GM12878 (cell line): ENCODE measurements around the gene MAML2. TPM values are rescaled to one million over a fixed set of nuclear protein-coding genes. Genes with fewer than 3 reads are reported as not detected.

Source experiments
- ATAC-seq: fragments of 200-7000 bp; cut with Tn5 transposase; 3 replicates; pipeline ENCODE4 v1.9.1; 2020; ENCODE audit warnings: mild to moderate bottlenecking, moderate library complexity
- BruUV-seq: library from RNA; stranded (reverse); fragments of 400-500 nt; replicated peaks from 2 replicates; lab custom pipeline; 2021; lab: Mats Ljungman, UMichigan
- CTCF ChIA-PET: fragments of 300-600 bp; sonication (Branson Sonifier 250); formaldehyde crosslinking; extraction: SDS; loops from one replicate; lab custom pipeline; 2021; ENCODE audit warnings: inconsistent platforms; lab: Yijun Ruan, JAX
- POLR2A ChIA-PET: fragments of 350-600 bp; formaldehyde crosslinking; extraction: SDS; loops from one replicate; lab custom pipeline; 2021; ENCODE audit warnings: inconsistent platforms; lab: Charles Lee
- RAD21 ChIA-PET: fragments of 300-600 bp; sonication (Branson Sonifier 250); formaldehyde crosslinking; loops from one replicate; lab custom pipeline; 2023; ENCODE audit warnings: antibody characterized with exemption; ENCODE audit not compliant: unreplicated experiment; lab: Charles Lee
- SMC1A ChIA-PET: fragments of 300-600 bp; sonication (Branson Sonifier 250); formaldehyde crosslinking; loops from one replicate; lab custom pipeline; 2023; ENCODE audit not compliant: unreplicated experiment, uncharacterized antibody; lab: Charles Lee
- DNase-seq: peaks from one replicate; pipeline ENCODE4 v3.0.0-alpha.2; 2011; ENCODE audit warnings: low read depth, low spot score
- FAIRE-seq: peaks from 3 replicates; lab custom pipeline; 2011; peaks lifted over from hg19 to GRCh38; lab: Jason Lieb, UNC
- H2AFZ ChIP-seq: 2 replicates; pipeline ENCODE4 v1.6.0; 2011; ENCODE audit warnings: low read depth, low read length, control low read depth; ENCODE audit not compliant: control insufficient read depth
- H3K27ac ChIP-seq: 2 replicates; pipeline ENCODE4 v1.5.1; 2011; ENCODE audit warnings: control low read depth; ENCODE audit not compliant: control insufficient read depth, insufficient read depth
- H3K27me3 ChIP-seq, 2 experiments: replicated peaks in 1 of 2; 2 replicates each; pipeline versions ENCODE4 v1.6.0 to v1.6.1; 2011; ENCODE audit warnings: low read length in 1 of 2; ENCODE audit not compliant: control insufficient read depth in 2 of 2, insufficient read depth in 2 of 2
- H3K36me3 ChIP-seq, 2 experiments: 2 replicates each; pipeline ENCODE4 v1.5.1; 2011; ENCODE audit warnings: low read length in 1 of 2; ENCODE audit not compliant: control insufficient read depth in 2 of 2, insufficient read depth in 2 of 2
- H3K4me1 ChIP-seq: 2 replicates; pipeline ENCODE4 v1.6.1; 2011; ENCODE audit warnings: mild to moderate bottlenecking, low read length, moderate library complexity, mixed read lengths; ENCODE audit not compliant: control insufficient read depth, insufficient read depth
- H3K4me2 ChIP-seq: 2 replicates; pipeline ENCODE4 v1.6.0; 2011; ENCODE audit warnings: control low read depth; ENCODE audit not compliant: control insufficient read depth, insufficient read depth
- H3K4me3 ChIP-seq: fragments of 200-600 bp; sonication (generic); 2 replicates; pipeline ENCODE4 v1.5.1; 2016
- H3K79me2 ChIP-seq: 2 replicates; pipeline ENCODE4 v1.6.0; 2011; ENCODE audit warnings: low read length; ENCODE audit not compliant: control insufficient read depth, insufficient read depth
- H3K9ac ChIP-seq: 2 replicates; pipeline ENCODE4 v1.8.0; 2011; ENCODE audit warnings: low read length, control low read depth, mixed read lengths; ENCODE audit not compliant: control insufficient read depth, insufficient read depth
- H3K9me3 ChIP-seq: replicated peaks from 3 replicates; pipeline ENCODE4 v1.5.1; 2011; ENCODE audit warnings: mild to moderate bottlenecking, low read length; ENCODE audit not compliant: control insufficient read depth, insufficient read depth
- H4K20me1 ChIP-seq: 2 replicates; pipeline ENCODE4 v1.6.0; 2011; ENCODE audit not compliant: control insufficient read depth, insufficient read depth
- BMI1 ChIP-seq: fragments of 450-650 bp; IDR thresholded peaks from 2 replicates; pipeline ENCODE4 v1.6.1; 2016; ENCODE audit warnings: mild to moderate bottlenecking, moderate library complexity, borderline replicate concordance
- HDGF ChIP-seq: fragments of 450-650 bp; IDR thresholded peaks from 2 replicates; pipeline ENCODE4 v1.6.1; 2016; ENCODE audit warnings: antibody characterized with exemption
- HSF1 ChIP-seq: fragments of 150-350 bp; IDR thresholded peaks from 2 replicates; pipeline ENCODE4 v1.6.1; 2014; ENCODE audit warnings: mild to moderate bottlenecking, low read depth, low read length
- SRF ChIP-seq, 2 experiments: IDR thresholded peaks; 2 replicates each; pipeline ENCODE4 v1.6.1; 2011; ENCODE audit warnings: low read depth in 2 of 2, low read length in 2 of 2, mild to moderate bottlenecking in 1 of 2, moderate library complexity in 1 of 2
- USF1 ChIP-seq: IDR thresholded peaks from 2 replicates; pipeline ENCODE4 v1.6.1; 2011; ENCODE audit warnings: borderline replicate concordance, low read depth, mild to moderate bottlenecking, moderate library complexity, mixed read lengths, low read length; ENCODE audit not compliant: insufficient read depth; ENCODE audit errors: extremely low read length
- ZNF24 ChIP-seq: fragments of 450-650 bp; IDR thresholded peaks from 2 replicates; pipeline ENCODE4 v1.6.1; 2017; ENCODE audit warnings: antibody characterized with exemption, mild to moderate bottlenecking
- in situ Hi-C: fragments of 300-500 bp; cut with MboI; formaldehyde crosslinking; loops from 9 replicates; pipeline ENCODE4 v1.14.3; 2018; ENCODE audit warnings: mixed read lengths
- intact Hi-C: fragments of 100-400 bp; cut with micrococcal nuclease; formaldehyde crosslinking; loops from one replicate; pipeline ENCODE4 v1.14.2; 2022; ENCODE audit not compliant: unreplicated experiment
- polyA plus RNA-seq, 11 experiments: library from polyadenylated mRNA; depleted of rRNA in 4 of 11; unstranded in 6 of 11; stranded (reverse) in 5 of 11; fragments of >200 nt; fragmentation: Nextera tagmentation in 4 of 11; fragmentation: Illumina TruSeq in 1 of 11; extraction: Ambion mirVana in 4 of 11; extraction: Trizol in 1 of 11; gene quantifications; 1 replicate in 1 of 11; 2 replicates in 10 of 11; pipeline versions ENCODE4 v1.2.1 to v1.2.3, GENCODE V29; 2011 to 2016; ENCODE audit warnings: inconsistent platforms in 2 of 11, missing spikeins in 2 of 11, low read depth in 1 of 11
- total RNA-seq, 4 experiments: library from RNA; depleted of rRNA in 3 of 4; stranded (reverse); fragments of >200 nt in 3 of 4; fragmentation: Illumina TruSeq in 1 of 4; extraction: Trizol in 1 of 4; gene quantifications; 2 replicates each; pipeline versions ENCODE4 v1.2.1 to v1.2.3, GENCODE V29; 2013 to 2021

MAML2 gene
- total and polyA plus RNA-seq, 10 of the 15 experiments (the other 5 are each of a cell fraction or from before 2014, with no cell fraction given) = 2.5 to 15.1 (median 12.0) TPM

- CTCF ChIA-PET = interaction anchor here (0.7 to 1.6 kb wide), 4 partner anchors 14 to 472 kb away, joined by 3 to 5 read pairs (median 4); no protein-coding TSS in a partner anchor
- POLR2A ChIA-PET = no interaction called here
These were observed 79.7 kb downstream of the MAML2 start for GRCh38 chr11:96263238-96263763.

More at GRCh38 chr11:96263238-96263763, 79.7 kb downstream of the MAML2 start:
- TF ChIP-seq ZNF24 = no peak
- TF ChIP-seq USF1 = no peak
- no peak for TF ChIP-seq HSF1
- no peak for TF ChIP-seq HDGF
- TF ChIP-seq BMI1 = no peak
- no peak for TF ChIP-seq SRF (IDR thresholded peaks at IDR 0.05; ENCODE audit: low read depth in 2 of 2, low read length in 2 of 2)
- BruUV-seq = no TSS peak
- Histone ChIP-seq H4K20me1 (no peaks in the 10 kb centered on the region), H3K79me2 (peaks cover 41% of the 10 kb centered on the region), H3K9me3 (no peaks in the 10 kb centered on the region), H3K4me3 (no peak overlapping the region), H3K4me1 (peaks cover 35% of the 10 kb centered on the region), H3K27ac (no peak overlapping the region), H3K27me3 (no peaks in the 10 kb centered on the region), H3K4me2 (no peak overlapping the region), H2AFZ (no peak overlapping the region), H3K9ac (no peak overlapping the region), H3K36me3 (no peaks in the 10 kb centered on the region)
- FAIRE-seq (no peak), ATAC-seq (no peak), DNase-seq (no peak)
- SMC1A ChIA-PET = interaction anchor here (0.6 to 6.1 kb wide), 6 partner anchors 8 to 407 kb away, joined by 3 to 57 read pairs (median 4); no protein-coding TSS in a partner anchor
- intact Hi-C loops (no loop called here), in situ Hi-C loops (no loop called here)
- RAD21 ChIA-PET = interaction anchor here (0.9 kb wide), 1 partner anchor 75 kb away, joined by 3 read pairs; no protein-coding TSS in a partner anchor
